WI38 (cell line): ENCODE results near the gene MRPL1.

ENCODE experiments used
- H3K4me3 ChIP-seq: 2 replicates; pipeline ENCODE4 v1.5.1; 2011; ENCODE audit warnings: low read depth, mild to moderate bottlenecking, control low read depth, low read length
- TF ChIP-seq, protein P1 (sequence below): IDR thresholded peaks from 2 replicates; pipeline ENCODE4 v1.5.1; 2012; ENCODE audit warnings: low read depth, mild to moderate bottlenecking, control low read depth, low read length

The MRPL1 gene

DNA sequence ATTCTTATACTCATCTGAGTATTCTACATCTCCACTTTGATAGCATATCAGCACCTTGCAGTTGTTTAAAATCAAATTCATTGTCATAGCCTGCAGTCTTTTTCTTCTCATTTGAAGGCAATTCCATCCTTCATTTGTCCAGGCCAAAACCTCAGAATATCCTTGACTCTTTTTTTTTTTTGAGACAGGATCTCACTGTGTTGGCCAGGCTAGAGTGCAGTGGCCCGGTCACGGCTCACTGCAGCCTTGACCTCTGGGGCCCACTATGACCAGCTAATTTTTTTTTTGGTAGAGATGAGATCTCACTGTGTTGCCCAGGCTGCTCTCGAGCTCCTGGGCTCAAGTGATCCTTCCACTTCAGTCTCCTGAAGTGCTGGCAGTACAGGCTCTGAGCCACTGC, 2.6 kb downstream of the MRPL1 start:
- TF ChIP-seq, protein P1, sequence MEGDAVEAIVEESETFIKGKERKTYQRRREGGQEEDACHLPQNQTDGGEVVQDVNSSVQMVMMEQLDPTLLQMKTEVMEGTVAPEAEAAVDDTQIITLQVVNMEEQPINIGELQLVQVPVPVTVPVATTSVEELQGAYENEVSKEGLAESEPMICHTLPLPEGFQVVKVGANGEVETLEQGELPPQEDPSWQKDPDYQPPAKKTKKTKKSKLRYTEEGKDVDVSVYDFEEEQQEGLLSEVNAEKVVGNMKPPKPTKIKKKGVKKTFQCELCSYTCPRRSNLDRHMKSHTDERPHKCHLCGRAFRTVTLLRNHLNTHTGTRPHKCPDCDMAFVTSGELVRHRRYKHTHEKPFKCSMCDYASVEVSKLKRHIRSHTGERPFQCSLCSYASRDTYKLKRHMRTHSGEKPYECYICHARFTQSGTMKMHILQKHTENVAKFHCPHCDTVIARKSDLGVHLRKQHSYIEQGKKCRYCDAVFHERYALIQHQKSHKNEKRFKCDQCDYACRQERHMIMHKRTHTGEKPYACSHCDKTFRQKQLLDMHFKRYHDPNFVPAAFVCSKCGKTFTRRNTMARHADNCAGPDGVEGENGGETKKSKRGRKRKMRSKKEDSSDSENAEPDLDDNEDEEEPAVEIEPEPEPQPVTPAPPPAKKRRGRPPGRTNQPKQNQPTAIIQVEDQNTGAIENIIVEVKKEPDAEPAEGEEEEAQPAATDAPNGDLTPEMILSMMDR = no peak

DNA sequence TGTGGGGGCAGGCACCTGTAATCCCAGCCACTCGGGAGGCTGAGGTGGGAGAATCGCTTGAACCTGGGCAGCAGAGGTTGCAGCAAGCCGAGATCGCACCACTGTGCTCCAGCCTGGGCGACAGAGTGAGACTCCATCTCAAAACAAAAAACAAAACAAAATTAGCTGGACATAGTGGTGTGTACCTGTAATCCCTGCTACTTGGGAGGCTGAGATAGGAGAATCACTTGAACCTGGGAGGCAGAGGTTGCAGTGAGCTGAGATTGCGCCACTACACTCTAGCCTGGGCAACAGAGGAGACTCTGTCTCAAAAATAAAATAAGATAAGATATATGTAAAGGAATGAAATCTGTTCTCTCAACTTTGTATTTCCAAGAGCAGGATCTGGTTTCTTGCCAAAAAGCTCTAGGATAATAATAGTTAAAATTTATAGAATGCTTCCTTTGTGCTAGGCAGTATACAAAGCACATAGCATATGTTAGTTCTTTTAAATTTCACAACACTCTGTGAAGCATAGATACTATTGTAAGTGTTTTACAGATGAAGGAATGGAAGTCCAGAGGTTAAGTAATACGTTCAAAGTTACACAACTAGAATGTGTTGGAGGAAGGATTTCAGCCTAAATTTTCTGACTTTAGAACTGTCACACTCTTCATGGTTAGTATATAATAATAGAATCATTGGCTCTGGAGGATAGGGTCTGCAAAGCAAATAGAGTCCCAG, 10.3 kb downstream of the MRPL1 start:
- H3K4me3 ChIP-seq = no peak overlapping the region
- TF ChIP-seq, protein P1 = no peak

More for the DNA sequence above, 2.6 kb downstream of the MRPL1 start:
- no peak overlapping the region for H3K4me3 ChIP-seq

DNA sequence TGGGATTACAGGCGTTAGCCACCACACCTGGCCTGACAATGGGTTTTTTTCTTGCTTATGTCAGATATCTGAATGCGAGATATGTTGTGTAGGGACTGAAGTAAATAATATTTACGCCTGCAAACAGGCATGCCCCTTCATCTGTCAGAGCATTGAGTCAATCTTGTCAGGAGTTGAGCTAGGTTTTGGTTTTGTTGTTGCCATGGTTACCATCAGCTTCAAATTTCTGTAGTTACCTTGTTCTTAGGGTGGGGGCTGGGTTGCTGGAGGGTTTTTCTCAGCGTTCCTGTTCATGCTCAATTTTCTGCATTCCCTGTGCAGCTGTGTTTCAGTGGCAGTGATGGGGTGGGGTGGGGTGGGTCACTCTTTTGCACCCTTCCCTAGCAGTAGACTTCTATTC, 14.5 kb downstream of the MRPL1 start:
- H3K4me3 ChIP-seq = no peak overlapping the region
- TF ChIP-seq, protein P1 = no peak

DNA sequence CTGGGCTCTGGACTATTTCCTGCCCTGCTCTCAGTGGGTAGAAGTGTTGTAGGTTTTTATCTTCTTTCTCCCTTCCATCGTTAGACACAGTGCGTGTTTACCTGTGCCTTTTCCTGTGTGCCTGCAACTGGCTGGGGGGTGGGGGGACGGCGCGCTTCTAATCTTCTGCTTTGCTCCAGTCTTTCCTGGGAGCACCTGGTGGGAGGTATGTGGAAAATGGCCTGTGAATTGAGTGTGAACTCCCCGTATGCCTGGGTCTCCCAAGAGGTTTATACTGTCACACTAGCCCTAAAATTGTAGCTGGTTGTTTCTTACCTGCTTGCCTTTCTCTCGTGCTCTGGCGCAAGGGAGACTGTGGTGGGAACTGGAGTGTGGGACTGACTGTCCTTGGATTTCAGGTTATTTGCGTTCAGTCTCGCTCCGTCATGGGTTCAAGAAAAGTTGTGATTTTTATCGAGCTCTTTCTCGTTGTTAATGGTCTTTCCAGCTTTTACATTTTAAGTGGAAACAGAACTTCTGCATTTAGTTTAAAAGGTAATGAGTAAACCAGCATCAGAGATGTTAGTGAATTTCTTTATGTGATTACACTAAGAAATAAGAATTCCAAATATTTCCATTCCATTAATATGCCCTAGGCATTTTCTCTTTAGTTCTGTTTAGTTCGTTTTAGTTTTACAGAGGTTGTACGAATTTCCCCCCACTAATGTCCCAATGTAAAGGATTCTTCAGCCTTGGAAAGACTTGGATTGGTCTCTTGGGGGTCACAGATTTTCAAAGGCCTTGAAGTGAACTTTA, 15.3 kb downstream of the MRPL1 start:
- TF ChIP-seq, protein P1 = no peak
- no peak overlapping the region for H3K4me3 ChIP-seq

DNA sequence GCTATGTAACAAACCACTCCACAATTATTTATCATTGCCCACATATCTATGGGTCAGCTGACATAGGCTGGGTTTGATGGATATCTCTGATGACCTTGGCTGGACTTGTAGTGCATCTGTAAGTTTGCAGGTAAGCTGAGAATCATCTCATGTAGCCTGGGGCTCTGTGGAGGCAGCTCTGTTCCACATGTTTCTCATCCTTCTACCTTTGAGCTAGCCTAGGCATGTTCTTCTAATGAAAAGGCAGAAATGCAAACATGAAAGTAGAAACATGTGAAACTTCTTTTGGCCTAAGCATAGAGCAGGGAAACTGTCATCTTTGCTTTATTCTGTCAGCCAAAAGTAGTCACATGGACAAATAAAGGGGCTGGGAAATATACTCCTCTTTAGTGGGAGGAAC, 18.2 kb downstream of the MRPL1 start:
- no peak overlapping the region for H3K4me3 ChIP-seq
- TF ChIP-seq, protein P1 = no peak

DNA sequence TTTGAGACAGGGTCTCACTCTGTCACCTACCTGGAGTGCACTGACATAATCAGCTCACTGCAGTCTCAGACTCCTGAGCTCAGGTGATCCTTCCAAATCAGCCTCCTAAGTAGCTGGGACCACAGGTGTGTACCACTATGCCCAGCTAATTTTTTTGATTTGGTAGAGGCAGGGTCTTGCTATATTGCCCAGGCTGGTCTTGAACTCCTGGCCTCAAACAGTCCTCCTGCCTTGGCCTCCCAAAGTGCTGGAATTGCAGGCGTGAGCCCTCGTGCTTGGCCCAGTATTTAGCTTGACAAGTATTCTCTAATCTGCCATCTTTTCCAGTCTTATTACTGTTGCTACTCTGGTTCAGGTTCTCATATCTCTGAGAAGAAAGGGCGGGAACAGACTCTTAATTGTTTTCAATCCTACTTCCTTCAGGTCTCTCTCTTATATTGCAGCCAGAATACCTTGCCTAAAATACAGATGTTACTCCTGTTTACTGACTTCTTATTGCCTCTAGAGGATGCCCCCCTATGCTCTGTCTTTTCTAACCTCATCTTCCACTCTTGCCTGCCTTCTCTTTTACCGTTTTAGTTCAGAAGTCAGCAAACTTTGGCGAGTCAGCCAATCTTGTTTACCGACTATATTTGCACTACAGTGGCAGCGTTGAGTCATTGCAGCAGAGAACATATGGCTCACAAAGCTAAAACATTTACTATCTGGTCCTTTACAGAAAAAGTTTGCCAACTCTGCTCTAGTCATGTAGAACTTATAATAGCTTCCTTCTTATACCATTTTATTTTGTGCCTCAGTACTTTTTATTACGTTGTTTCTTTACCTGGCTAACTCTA, 19.0 kb downstream of the MRPL1 start:
- TF ChIP-seq, protein P1 = no peak
- no peak overlapping the region for H3K4me3 ChIP-seq
